Mucosa of stomach (tissue), 1 donor: ENCODE results near the gene EHBP1L1.

Experiments used
- H3K27me3 ChIP-seq: one replicate; pipeline ENCODE4 v1.7.0; 2013; ENCODE audit warnings: mild to moderate bottlenecking, low read length; ENCODE audit not compliant: control insufficient read depth, insufficient read depth
- H3K36me3 ChIP-seq: one replicate; pipeline ENCODE4 v1.7.0; 2013; ENCODE audit warnings: low read length; ENCODE audit not compliant: control insufficient read depth, insufficient read depth
- H3K4me1 ChIP-seq: one replicate; pipeline ENCODE4 v1.7.0; 2013; ENCODE audit warnings: mild to moderate bottlenecking, low read length; ENCODE audit not compliant: control insufficient read depth, insufficient read depth
- H3K4me3 ChIP-seq: one replicate; pipeline ENCODE4 v1.7.0; 2013; ENCODE audit warnings: low read length
- H3K9ac ChIP-seq: one replicate; pipeline ENCODE4 v1.7.0; 2013; ENCODE audit warnings: mild to moderate bottlenecking, low read length, moderate library complexity
- H3K9me3 ChIP-seq: one replicate; pipeline ENCODE4 v1.7.0; 2013; ENCODE audit warnings: mild to moderate bottlenecking, low read length, moderate library complexity; ENCODE audit not compliant: control insufficient read depth
- donor health status: Pancreatic carcinoma.

EHBP1L1 gene

DNA sequence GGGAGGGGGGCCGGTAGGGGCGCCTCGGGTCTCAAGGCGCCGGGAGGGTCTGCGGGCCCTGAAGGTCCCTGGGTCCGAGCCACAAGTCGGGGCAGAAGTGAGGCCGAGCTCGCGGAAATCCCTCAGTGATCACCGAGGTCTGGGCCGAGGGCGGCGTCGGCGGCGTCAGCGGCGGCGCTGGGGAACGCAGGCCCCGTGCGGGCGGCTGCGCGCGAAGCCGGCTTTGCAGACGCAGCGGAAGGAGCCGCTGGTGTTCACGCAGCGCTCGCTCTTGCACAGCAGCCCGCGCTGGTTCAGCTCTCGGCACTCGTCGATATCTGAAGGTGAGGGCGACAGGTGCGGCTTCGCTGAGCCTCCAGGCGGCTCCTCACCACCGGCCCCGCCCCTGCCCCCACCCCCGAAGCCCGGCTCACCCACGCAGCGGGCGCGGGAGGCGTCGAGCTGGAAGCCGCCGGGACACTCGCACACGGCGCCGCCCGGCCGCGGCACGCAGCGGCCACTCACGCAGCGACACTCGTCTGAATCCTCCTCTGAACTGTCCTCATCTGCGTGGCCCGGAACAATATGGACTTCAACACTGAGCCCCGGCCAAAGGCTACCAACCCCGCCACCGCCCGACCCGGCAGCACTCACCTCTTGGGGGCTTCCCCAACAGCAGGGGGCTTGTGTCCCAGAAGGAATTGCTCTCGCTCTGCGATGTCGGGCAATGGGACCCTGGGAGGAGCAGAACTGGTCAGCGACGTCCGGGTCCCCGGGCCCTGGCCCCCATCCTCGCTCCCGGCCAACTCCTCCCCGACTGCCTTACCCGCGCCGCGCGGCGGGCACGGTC lies 36.7 kb upstream of the EHBP1L1 start:
- Histone ChIP-seq H3K4me3 (no peak overlapping the region), H3K9me3 (no peaks in the 10 kb centered on the region), H3K9ac (peak overlapping the region; percentile 59), H3K4me1 (peaks cover 15% of the 10 kb centered on the region), H3K36me3 (no peaks in the 10 kb centered on the region), H3K27me3 (no peaks in the 10 kb centered on the region)

DNA sequence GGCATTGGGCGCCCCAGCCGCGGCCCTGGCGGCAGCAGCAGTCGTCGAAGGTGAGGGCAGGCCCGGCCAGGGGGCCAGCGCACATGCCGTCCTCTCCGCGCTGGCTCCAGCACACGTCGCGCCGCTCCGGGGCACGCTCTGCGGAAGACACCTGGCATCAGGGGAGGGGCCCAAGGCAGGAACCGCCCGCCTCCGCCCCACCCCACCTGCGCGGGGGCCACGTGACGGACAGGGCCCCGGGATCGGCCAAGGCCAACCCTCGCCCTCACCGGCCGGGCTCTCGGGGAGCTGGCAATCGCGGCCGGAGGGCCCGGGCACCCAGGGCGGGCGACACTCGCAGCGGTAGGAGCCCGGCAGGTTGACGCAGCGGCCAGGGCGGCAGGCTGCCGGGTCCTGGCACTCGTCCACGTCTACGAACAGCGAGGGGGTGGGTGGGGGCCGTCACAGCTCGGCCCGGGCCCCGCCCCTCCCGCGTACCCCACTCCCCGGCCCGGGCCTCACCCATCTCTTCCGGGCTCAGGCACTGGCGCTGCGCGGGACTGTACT lies 36.0 kb upstream of the EHBP1L1 start:
- peaks cover 15% of the 10 kb centered on the region for H3K4me1 ChIP-seq
- H3K27me3 ChIP-seq = no peaks in the 10 kb centered on the region
- no peak overlapping the region for H3K4me3 ChIP-seq
- no peaks in the 10 kb centered on the region for H3K9me3 ChIP-seq
- peak overlapping the region; percentile 59 for H3K9ac ChIP-seq
- no peaks in the 10 kb centered on the region for H3K36me3 ChIP-seq

DNA sequence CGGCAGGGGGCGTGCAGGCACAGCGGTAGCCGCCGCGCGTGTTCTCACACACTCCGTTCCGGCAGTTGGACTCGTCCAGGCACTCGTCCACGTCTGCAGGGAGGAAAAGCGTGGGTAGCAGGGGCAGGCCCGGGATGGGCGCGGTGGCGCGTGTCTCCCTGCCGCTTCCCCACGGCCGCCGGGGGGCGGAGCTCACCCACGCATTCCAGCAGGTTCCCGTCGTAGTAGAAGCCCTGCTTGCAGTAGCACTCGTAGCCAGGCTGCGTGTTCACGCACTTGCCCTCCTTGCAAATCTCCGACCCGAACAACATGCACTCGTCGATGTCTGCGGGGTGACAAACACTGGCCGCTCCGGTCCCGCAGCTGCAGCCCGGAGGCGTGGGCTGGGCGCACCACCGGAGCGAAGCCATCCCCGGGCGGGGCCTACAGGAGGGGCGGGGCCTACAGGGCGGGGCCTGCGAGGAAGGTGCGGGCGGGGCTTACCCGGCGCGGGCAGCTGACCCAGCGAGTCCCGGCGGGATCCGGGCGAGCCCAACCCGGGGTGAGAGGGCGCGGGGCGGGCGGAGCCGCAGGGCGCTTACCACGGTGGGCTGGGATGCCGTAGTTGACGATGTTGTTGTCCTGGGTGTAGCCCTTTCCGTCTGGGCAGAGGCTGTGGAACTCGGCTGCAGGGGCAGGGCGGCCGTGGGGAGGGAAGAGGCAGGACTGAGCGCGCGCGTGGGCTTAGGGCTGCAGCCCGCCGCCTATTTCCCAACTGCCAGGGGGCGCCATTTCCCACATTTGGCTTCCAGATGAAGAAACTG lies 35.4 kb upstream of the EHBP1L1 start:
- Histone ChIP-seq H3K9me3 (no peaks in the 10 kb centered on the region), H3K27me3 (no peaks in the 10 kb centered on the region), H3K9ac (peak overlapping the region; percentile 59), H3K4me1 (peaks cover 18% of the 10 kb centered on the region), H3K4me3 (peak overlapping the region; percentile 60), H3K36me3 (no peaks in the 10 kb centered on the region)

DNA sequence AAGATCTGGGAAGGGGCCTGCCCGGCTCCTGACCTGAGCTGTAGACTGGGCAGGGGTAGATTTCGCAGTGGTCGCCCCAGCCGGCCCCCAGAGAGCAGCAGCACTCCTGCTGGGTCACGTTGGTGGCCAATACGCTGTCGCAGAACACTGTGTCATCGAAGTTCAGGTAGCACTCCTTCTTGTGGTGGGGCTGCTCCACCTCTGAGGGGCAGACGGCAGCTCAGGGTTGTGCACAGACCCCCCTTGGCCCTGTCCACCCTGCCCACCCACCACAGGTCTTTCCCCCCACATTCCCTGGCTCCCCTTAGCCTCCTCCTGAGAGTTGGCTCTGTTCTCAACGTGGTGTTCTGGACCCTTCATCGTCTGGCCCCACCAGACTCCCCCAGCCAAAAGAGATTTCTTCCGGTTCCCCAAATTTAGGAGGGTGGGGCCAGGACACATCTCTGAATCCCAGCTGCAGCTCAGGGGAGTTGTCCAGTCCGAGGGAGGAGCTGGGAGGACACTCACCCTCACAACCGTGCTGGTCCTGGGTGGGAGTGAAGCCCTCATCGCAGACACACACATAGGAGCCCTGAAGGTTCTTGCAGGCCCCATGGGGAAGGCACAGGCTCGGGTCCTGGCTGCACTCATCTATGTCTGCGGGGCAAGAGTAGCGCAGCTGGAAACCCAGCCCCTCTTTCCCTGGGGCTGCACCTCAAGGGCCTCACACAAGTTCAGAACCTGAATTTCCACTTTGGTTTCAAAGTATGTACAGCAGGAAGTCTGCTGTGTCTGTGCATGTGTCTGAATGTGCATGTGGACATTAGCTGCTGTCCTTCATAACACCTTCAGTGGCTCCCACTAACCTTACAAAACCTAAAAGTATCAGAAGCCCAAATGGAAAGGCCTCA lies 34.5 kb upstream of the EHBP1L1 start:
- Histone ChIP-seq H3K27me3 (no peaks in the 10 kb centered on the region), H3K9me3 (no peaks in the 10 kb centered on the region), H3K36me3 (no peaks in the 10 kb centered on the region), H3K4me3 (peak overlapping the region; percentile 60), H3K4me1 (peaks cover 26% of the 10 kb centered on the region), H3K9ac (peak overlapping the region; percentile 48)

DNA sequence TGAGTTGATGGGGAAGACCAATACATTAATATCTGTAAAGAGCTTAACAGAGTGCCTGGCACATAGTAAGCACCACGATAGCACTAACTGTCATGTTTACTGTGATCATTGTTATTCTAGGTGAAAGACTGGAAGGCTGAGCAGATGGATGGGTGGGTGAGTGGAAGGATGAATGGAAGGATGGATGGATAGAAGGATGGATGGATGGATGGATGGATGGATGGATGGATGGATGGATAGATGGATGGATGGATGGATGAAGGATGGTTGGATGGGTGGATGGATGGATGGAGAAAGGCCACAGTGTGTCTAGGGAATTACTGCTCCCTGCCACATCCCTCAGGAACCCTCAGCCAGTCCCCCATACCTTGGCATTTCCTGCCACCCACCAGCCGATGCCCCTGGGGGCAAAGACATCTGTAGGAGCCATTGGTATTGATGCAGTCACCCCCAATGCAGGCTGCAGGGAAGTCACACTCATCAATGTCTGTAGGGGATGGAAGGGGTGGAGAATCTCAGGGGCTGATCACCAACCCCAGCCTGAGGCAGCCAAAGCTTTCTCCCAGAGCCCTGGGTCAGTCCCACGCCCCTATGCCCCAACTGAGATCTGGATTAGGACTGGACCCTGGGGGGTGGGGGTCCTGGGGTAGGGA lies 33.0 kb upstream of the EHBP1L1 start:
- Histone ChIP-seq H3K4me1 (peaks cover 29% of the 10 kb centered on the region), H3K4me3 (no peak overlapping the region), H3K36me3 (no peaks in the 10 kb centered on the region), H3K27me3 (no peaks in the 10 kb centered on the region), H3K9me3 (no peaks in the 10 kb centered on the region), H3K9ac (no peak overlapping the region)

DNA sequence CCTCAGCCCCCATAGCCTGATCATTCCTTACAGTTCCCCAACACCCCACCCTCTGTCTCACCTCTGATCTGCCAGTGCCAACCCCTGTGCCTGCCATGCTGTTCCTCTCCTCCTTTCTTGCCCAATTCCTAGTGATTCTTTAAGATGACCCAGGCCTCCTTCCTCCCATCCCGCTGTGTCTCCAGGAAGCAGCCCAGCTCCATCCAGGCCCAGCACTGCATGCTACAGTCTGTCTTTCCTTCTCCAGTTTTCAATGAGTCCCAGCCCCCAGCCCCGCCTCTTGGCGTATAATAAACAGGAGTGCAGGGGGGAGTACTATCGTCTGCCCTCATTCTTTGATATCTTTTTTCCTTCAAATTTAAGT lies 30.0 kb upstream of the EHBP1L1 start:
- H3K27me3 ChIP-seq = no peaks in the 10 kb centered on the region
- H3K9ac ChIP-seq = peak overlapping the region; percentile 59
- H3K4me3 ChIP-seq = peak overlapping the region; percentile 22
- H3K4me1 ChIP-seq = peaks cover 23% of the 10 kb centered on the region
- no peaks in the 10 kb centered on the region for H3K36me3 ChIP-seq
- no peaks in the 10 kb centered on the region for H3K9me3 ChIP-seq

DNA sequence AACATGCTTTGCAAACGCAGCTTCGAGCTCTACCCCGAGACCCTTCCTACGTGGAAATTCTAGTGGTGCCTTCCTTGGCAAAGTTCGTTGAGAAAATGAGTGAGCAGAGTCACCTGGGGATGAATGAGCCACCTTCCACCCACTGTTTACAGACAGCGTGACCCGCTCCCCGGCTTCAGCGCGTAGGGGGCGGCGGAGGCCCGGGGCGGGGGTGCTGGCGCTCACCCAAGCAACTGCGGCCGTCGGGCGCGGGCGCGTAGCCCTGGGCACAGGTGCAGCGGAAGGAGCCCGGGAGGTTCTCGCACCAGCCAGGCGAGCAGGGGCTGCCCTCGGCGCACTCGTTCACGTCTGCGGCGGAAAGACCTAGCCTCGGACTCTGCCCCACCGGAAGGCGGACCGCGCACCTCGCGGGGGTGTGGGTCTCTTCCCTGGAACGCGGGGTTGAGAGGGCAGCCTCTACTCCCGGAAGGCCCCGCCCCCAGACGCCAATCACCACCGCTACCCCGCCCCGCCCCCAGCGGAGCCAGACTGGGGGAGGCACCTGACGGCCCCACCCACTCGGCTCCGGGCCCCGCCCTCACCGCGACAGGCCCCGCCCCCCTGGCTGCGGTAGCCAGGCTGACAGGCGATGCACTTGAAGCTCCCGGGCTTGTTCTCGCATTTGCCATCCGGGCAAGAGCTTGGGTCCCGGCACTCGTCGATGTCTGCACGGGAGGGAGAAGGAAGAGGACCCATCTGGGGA lies 29.5 kb upstream of the EHBP1L1 start:
- no peaks in the 10 kb centered on the region for H3K36me3 ChIP-seq
- no peaks in the 10 kb centered on the region for H3K9me3 ChIP-seq
- peak overlapping the region; percentile 59 for H3K9ac ChIP-seq
- no peaks in the 10 kb centered on the region for H3K27me3 ChIP-seq
- peak overlapping the region; percentile 22 for H3K4me3 ChIP-seq
- peaks cover 21% of the 10 kb centered on the region for H3K4me1 ChIP-seq

DNA sequence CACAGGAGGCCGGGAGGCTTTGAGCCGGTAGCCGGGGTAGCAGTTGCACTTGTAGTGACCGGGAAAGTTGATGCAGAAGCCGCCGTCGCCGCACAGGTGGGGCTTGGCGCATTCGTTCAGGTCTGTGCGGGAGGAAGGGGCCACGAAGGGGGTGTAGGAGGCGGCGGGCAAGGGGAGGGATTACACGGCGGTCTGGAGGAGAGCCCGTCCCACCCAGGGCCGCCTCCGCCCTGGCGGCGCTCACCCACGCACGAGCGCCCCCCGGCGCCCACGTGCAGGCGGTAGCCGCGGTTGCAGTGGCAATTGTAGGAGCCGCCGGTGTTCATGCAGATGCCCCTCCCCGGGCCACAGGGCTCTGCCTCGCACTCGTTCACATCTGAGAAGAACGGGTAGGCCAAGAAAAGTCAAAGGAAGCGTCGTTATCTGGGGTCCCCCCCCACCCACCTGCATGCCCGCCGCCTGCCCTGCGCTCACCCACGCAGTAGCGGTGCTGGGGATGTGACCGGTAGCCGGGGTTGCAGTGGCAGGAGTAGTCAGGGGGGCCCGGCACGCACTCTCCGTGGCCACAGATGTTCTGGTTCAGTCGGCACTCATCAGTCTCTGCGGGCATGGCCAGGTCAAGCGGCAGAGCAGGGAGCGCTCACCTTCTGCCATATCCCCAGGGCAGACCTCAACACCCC lies 28.3 kb upstream of the EHBP1L1 start:
- Histone ChIP-seq H3K27me3 (no peaks in the 10 kb centered on the region), H3K36me3 (no peaks in the 10 kb centered on the region), H3K9ac (no peak overlapping the region), H3K4me1 (peaks cover 24% of the 10 kb centered on the region), H3K4me3 (no peak overlapping the region), H3K9me3 (no peaks in the 10 kb centered on the region)

DNA sequence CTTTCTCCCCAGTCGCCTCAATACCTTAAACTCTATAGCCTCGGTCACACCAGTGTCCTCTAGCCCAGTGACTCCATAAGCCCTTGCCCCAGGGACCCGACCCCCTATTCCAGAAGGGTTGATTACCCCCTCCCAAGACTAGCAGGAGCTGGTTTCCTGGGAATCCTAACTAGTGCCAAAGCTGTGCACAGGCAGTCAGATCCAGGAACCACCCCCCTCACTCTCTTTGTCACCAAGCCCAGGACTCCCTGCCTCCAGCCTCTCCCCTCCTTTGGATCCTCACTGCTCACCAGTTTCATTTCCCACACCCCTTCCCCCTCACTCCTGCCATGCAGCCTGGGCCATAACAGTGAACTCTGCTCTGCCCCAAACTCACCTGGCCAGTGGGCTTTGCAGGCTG lies 27.5 kb upstream of the EHBP1L1 start:
- Histone ChIP-seq H3K9me3 (no peaks in the 10 kb centered on the region), H3K27me3 (no peaks in the 10 kb centered on the region), H3K4me1 (peaks cover 24% of the 10 kb centered on the region), H3K9ac (no peak overlapping the region), H3K4me3 (no peak overlapping the region), H3K36me3 (no peaks in the 10 kb centered on the region)

DNA sequence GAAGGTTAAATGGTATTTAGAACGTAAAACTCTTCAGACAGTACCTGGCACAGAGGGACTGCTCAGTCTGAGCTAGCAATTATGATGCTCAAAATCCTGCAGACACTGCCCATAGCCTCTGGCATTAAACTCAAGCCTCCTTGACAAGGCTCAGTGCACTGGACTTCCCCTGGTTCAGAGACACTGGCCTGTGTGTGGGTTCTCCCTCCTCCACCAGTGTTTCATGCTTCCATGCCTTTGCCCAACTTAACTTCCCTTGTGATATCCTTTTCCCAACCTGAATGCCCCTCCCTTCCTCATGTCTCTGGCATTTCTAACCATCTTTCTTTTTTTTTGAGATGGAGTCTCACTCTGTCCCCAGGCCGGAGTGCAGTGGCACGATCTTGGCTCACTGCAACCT lies 26.8 kb upstream of the EHBP1L1 start:
- Histone ChIP-seq H3K36me3 (no peaks in the 10 kb centered on the region), H3K4me1 (peaks cover 24% of the 10 kb centered on the region), H3K27me3 (no peaks in the 10 kb centered on the region), H3K4me3 (no peak overlapping the region), H3K9ac (no peak overlapping the region), H3K9me3 (no peaks in the 10 kb centered on the region)
